ENCODE data around the gene MEN1. TPM values are rescaled to one million over a fixed set of nuclear protein-coding genes. Genes with fewer than 3 reads are reported as not detected.

MEN1 gene
- total RNA-seq, 2 donors from 2014 or later, result 7.2 to 9.8 TPM

DNA sequence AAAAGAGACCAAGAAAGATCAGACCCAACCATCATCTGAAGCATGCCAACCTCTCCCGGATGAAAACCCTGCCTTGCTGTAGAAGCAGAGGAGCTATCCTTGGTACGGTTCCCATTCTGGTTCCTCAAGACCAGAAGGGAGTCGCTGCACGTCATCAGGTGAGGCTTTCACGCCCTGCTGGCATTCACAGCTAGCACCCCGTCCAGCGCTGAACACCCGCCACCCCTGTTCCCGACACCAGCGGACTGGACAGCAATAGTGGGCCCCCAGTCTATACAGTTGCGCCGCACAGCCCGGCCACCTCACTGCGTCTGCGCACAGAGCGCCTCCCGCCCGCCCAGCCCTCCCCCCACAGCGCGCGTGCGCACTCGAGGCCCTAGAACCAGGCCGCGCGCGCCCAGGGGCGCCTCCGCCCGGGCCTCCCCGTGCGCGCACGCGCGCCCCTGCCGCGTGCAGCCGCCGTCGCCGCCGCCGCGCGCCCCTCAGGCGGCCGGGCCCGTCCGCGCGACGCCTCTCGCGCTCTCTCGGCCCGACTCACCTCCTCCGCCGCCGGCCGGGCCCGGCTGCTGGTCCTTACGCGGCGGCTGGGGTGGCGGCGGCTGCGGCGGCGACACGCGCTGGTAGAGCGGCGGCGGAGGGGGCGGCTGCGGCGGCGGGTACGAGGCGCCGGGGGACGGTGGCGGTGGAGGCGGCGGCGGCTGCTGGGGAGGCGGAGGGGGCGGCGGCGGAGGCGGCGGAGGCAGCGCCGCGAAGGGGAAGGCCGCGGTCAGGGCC is 32.7 kb downstream of the MEN1 start:
- peak; percentile 75 for DNase-seq (ENCODE audit: low spot score)
- H3K4me1 ChIP-seq, result peaks cover 0 to 53% of the 10 kb centered on the region in 2 donors
- H3K27me3 ChIP-seq, result no peaks in the 10 kb centered on the region
- peak overlapping the region; percentile 98 to 100 for H3K27ac ChIP-seq
- H3K36me3 ChIP-seq, result peaks cover 49% of the 10 kb centered on the region
- TF ChIP-seq, protein P1, sequence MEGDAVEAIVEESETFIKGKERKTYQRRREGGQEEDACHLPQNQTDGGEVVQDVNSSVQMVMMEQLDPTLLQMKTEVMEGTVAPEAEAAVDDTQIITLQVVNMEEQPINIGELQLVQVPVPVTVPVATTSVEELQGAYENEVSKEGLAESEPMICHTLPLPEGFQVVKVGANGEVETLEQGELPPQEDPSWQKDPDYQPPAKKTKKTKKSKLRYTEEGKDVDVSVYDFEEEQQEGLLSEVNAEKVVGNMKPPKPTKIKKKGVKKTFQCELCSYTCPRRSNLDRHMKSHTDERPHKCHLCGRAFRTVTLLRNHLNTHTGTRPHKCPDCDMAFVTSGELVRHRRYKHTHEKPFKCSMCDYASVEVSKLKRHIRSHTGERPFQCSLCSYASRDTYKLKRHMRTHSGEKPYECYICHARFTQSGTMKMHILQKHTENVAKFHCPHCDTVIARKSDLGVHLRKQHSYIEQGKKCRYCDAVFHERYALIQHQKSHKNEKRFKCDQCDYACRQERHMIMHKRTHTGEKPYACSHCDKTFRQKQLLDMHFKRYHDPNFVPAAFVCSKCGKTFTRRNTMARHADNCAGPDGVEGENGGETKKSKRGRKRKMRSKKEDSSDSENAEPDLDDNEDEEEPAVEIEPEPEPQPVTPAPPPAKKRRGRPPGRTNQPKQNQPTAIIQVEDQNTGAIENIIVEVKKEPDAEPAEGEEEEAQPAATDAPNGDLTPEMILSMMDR (IDR thresholded peaks at IDR 0.05), result no peak
- H3K9me3 ChIP-seq, result no peaks in the 10 kb centered on the region
- H3K4me3 ChIP-seq, result peak overlapping the region; percentile 92 to 100

DNA sequence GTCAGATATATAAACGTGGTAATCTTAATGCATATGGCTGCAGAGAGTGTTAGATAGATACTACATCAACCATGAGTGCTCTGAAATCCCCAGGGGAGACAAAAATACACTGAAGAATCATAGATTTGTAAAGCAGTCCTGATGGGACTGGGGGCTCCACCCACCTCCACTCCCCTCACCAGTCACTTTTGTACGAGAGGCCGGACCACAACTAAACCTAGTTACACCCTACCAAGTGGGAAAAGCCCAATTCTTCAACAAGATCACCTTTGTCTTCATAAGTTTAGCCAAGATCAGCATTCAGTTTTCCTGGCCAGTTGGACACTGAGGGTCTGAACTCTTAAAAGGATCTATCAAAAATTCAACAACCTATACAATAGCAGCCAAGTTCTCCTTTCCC is 33.5 kb downstream of the MEN1 start:
- H3K4me3 ChIP-seq, result peak overlapping the region; percentile 92 to 100
- H3K9me3 ChIP-seq, result no peaks in the 10 kb centered on the region
- H3K36me3 ChIP-seq, result peaks cover 56% of the 10 kb centered on the region
- no peak for DNase-seq (ENCODE audit: low spot score)
- no peaks in the 10 kb centered on the region for H3K27me3 ChIP-seq
- peak overlapping the region; percentile 81 to 100 for H3K27ac ChIP-seq
- TF ChIP-seq, protein P1 (IDR thresholded peaks at IDR 0.05), result no peak
- peaks cover 0 to 57% of the 10 kb centered on the region in 2 donors for H3K4me1 ChIP-seq

DNA sequence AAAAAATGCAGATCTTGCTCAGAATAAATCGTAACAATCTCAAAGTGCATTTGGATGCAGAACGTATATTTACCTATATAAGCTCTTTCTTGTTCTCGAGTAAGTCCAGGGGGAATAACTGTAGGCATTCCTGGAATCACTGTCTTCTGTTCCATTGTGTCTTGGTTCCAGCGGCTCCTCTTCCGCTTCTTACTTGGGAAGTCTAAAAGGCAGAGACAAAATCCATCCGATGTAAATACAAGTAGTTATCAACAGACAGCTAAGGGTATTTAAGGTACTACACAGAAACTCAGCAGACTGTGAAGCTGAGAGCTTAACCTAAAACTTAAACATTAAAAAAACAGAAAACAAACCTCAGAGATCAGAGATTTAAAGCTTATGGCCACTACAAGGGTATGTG is 33.9 kb downstream of the MEN1 start:
- Histone ChIP-seq H3K27ac (peak overlapping the region in 1 of 2 donors; percentile 81), H3K4me1 (peaks cover 0 to 58% of the 10 kb centered on the region in 2 donors), H3K4me3 (peak overlapping the region in 1 of 2 donors; percentile 92), H3K27me3 (no peaks in the 10 kb centered on the region), H3K9me3 (no peaks in the 10 kb centered on the region), H3K36me3 (peaks cover 61% of the 10 kb centered on the region)
- DNase-seq (ENCODE audit: low spot score), result no peak
- TF ChIP-seq, protein P1 (IDR thresholded peaks at IDR 0.05), result no peak

DNA sequence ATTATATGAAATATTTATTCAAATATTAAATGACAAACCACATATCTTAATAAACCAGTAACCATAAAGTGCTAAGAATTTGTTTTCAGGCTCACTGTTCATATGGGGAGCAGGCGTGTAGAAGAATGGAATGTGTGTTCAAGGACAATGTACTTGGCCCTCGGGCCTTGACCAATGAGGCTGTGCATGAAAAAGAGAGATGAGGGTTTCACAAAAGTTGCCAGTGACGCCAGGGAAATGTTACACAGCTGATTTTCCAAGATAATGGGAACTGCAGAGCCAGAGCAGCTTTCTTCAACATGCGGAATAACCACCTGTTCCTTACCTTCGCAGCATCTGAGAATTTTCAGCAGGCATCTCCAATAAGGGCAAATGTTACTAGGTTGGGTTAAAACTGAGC is 36.2 kb downstream of the MEN1 start:
- DNase-seq (ENCODE audit: low spot score), result no peak
- TF ChIP-seq, protein P1 (IDR thresholded peaks at IDR 0.05), result no peak
- Histone ChIP-seq H3K27ac (no peak overlapping the region), H3K27me3 (no peaks in the 10 kb centered on the region), H3K9me3 (no peaks in the 10 kb centered on the region), H3K36me3 (peaks cover 82% of the 10 kb centered on the region), H3K4me3 (no peak overlapping the region), H3K4me1 (peaks cover 0 to 52% of the 10 kb centered on the region in 2 donors)

DNA sequence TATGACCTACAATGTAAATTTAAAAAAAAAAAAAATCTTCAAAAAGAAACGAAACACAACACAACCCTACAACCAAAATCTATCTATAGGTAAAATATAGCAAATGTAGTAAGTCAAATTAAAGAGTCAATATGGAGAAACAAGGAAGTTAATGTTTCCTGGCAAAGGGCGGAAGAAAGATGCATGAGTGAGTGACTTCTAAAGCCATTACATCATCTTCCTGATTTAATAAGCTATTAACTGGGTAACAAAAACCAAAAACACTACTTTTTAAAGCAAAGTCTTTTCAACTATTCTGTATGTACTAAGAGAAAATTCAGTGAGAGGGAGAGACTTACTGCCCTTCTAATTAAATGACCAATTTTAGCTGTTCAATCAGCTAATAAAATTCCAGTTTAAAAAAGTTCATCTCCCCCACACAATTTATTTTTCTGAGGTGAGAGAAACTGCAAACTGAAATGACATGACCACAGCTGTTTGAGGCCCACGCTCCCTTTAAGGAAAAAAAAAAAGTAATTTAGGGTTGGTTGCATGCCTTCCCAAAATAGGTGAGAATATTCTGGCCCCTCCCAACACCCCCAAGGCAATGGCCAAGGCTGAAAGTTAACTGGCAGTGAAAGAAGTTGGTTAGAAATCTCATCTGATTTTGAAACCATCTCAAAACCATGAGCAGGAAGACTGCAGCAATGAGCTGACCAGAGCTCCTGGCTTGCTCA is 37.9 kb downstream of the MEN1 start:
- no peak for DNase-seq (ENCODE audit: low spot score)
- TF ChIP-seq, protein P1 (IDR thresholded peaks at IDR 0.05), result no peak
- H3K4me1 ChIP-seq, result peaks cover 0 to 58% of the 10 kb centered on the region in 2 donors
- H3K36me3 ChIP-seq, result peaks cover 98% of the 10 kb centered on the region
- no peak overlapping the region for H3K4me3 ChIP-seq
- no peak overlapping the region for H3K27ac ChIP-seq
- H3K27me3 ChIP-seq, result no peaks in the 10 kb centered on the region
- H3K9me3 ChIP-seq, result no peaks in the 10 kb centered on the region
